PC-3 (cell line): ENCODE measurements around the gene PLXNB1. TPM values are rescaled to one million over a fixed set of nuclear protein-coding genes. Genes with fewer than 3 reads are reported as not detected.

ENCODE experiments used
- ATAC-seq: fragments of 200-7000 bp; cut with Tn5 transposase; 2 replicates; pipeline ENCODE4 v1.9.1; 2020; ENCODE audit warnings: mild to moderate bottlenecking, moderate library complexity
- BruUV-seq: library from RNA; stranded (reverse); fragments of 400-500 nt; replicated peaks from 2 replicates; lab custom pipeline; 2021; lab: Mats Ljungman, UMichigan
- CTCF ChIA-PET: fragments of 300-600 bp; sonication (Branson Sonifier 250); formaldehyde crosslinking; loops from one replicate; lab custom pipeline; 2022; ENCODE audit warnings: antibody characterized with exemption; lab: Charles Lee
- POLR2A ChIA-PET: fragments of 300-600 bp; sonication (Branson Sonifier 250); formaldehyde crosslinking; loops from one replicate; lab custom pipeline; 2022; ENCODE audit warnings: antibody characterized with exemption; ENCODE audit not compliant: unreplicated experiment; lab: Charles Lee
- DNase-seq: peaks from one replicate; pipeline ENCODE4 v3.0.0-alpha.2; 2015
- H2AFZ ChIP-seq: fragments of 300-600 bp; sonication (generic); 2 replicates; pipeline ENCODE4 v1.6.0; 2016; ENCODE audit warnings: antibody characterized with exemption, low read length
- H3F3A ChIP-seq: fragments of 300-600 bp; sonication (generic); one replicate; pipeline ENCODE4 v1.6.0; 2017; ENCODE audit warnings: antibody characterized with exemption, low read length, control low read depth, mild to moderate bottlenecking; ENCODE audit not compliant: unreplicated experiment
- H3K27ac ChIP-seq: fragments of 300-600 bp; sonication (generic); 2 replicates; pipeline ENCODE4 v1.5.1; 2016; ENCODE audit warnings: mild to moderate bottlenecking, low read length
- H3K27me3 ChIP-seq: fragments of 300-600 bp; sonication (generic); 2 replicates; pipeline ENCODE4 v1.6.1; 2016; ENCODE audit warnings: low read length, mixed read lengths
- H3K36me3 ChIP-seq: fragments of 300-600 bp; sonication (generic); 2 replicates; pipeline ENCODE4 v1.6.1; 2016; ENCODE audit warnings: low read depth, mixed run types, low read length, mixed read lengths
- H3K4me1 ChIP-seq: fragments of 300-600 bp; sonication (generic); 2 replicates; pipeline ENCODE4 v1.5.1; 2016; ENCODE audit warnings: low read length; ENCODE audit not compliant: insufficient read depth
- H3K4me2 ChIP-seq: fragments of 300-600 bp; sonication (generic); 2 replicates; pipeline ENCODE4 v1.6.0; 2016; ENCODE audit warnings: low read length
- H3K4me3 ChIP-seq: fragments of 300-600 bp; sonication (generic); 2 replicates; pipeline ENCODE4 v1.5.1; 2016; ENCODE audit warnings: mild to moderate bottlenecking, low read length, mixed read lengths
- H3K79me2 ChIP-seq: fragments of 300-600 bp; sonication (generic); 2 replicates; pipeline ENCODE4 v1.6.1; 2017; ENCODE audit warnings: low read length, mixed read lengths
- H3K9ac ChIP-seq: fragments of 300-600 bp; sonication (generic); 2 replicates; pipeline ENCODE4 v1.6.0; 2016; ENCODE audit warnings: mild to moderate bottlenecking, low read length
- H3K9me2 ChIP-seq: fragments of 300-600 bp; sonication (generic); replicated peaks from 2 replicates; pipeline ENCODE4 v1.6.1; 2016; ENCODE audit warnings: mixed run types, low read length, mixed read lengths
- H3K9me3 ChIP-seq: fragments of 300-600 bp; sonication (generic); 2 replicates; pipeline ENCODE4 v1.6.1; 2016; ENCODE audit warnings: low read length, mixed read lengths
- H4K20me1 ChIP-seq: fragments of 300-600 bp; sonication (generic); 2 replicates; pipeline ENCODE4 v1.6.1; 2016; ENCODE audit warnings: low read length, mixed read lengths
- EZH2 ChIP-seq: fragments of 300-600 bp; sonication (generic); IDR thresholded peaks from one replicate; pipeline ENCODE4 v1.6.1; 2017; ENCODE audit warnings: antibody characterized with exemption, mild to moderate bottlenecking, low read length; ENCODE audit not compliant: unreplicated experiment
- EZH2phosphoT487 ChIP-seq: fragments of 300-600 bp; sonication (generic); IDR thresholded peaks from 2 replicates; pipeline ENCODE4 v1.6.1; 2018; ENCODE audit warnings: mild to moderate bottlenecking, antibody characterized with exemption, low read length, borderline replicate concordance
- intact Hi-C: fragments of 100-400 bp; cut with micrococcal nuclease; formaldehyde crosslinking; loops from 2 replicates; pipeline ENCODE4 v1.9.0; 2023
- total RNA-seq: library from RNA; depleted of rRNA; stranded (reverse); fragments of >200 nt; gene quantifications from 2 replicates; pipeline ENCODE4 v1.2.3, GENCODE V29; 2014
- TF ChIP-seq, protein P1 (sequence below): fragments of 300-600 bp; sonication (generic); conservative IDR thresholded peaks from 2 replicates; pipeline ENCODE4 v1.5.1; 2017; ENCODE audit warnings: antibody characterized with exemption, low read depth, mild to moderate bottlenecking, low read length

PLXNB1 gene
- total RNA-seq, 1 experiment from 2014 or later: 35.4 TPM

DNA sequence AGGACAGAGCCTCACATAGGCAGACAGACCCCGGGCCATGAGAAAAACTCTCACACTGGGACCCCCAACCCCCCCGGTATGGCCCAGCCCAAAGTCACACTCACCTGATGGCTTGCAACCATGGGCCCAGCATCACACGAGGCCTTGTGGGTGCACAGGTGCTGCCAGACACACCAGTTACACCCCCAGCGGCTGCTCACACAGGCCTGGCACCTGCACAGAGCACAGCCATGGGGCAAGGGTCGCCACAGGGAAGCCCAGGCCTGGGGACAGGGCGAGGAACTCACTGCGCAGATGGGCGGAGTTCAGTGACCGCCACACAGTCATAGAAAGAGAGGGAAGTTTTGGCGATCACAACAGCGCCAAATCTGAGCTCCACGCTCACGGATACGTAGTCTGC is 9.3 kb downstream of the PLXNB1 start:
- H3K9ac ChIP-seq: no peak overlapping the region

DNA sequence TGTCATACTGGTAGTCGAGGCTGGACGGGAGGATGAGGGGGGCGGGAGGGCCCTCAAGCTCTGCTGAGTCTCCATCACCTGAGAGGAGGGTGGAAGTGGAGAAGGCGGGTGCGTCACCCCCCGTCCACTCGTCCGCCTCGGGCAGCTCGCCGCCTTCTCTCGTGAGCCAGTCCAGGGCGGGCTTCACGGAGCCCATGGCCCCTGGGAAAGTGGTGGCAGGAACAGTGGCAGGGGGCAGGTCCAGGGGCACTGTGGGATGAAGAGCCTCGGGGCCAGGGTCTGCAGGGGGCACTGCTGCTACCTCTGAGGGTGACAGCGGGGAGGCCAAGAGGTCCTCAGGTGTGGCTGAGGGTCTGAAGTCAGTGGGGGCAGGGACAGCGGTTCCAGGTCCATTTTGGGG is 10.3 kb downstream of the PLXNB1 start:
- BruUV-seq: no TSS peak
- ChIA-PET CTCF (no interaction called here), POLR2A (no interaction called here)
- DNase-seq (no peak), ATAC-seq (no peak)
- intact Hi-C loops: no loop called here
- Histone ChIP-seq H4K20me1 (no peaks in the 10 kb centered on the region), H2AFZ (no peak overlapping the region), H3K9me3 (no peaks in the 10 kb centered on the region), H3F3A (no peaks in the 10 kb centered on the region), H3K36me3 (no peaks in the 10 kb centered on the region), H3K9ac (no peak overlapping the region), H3K79me2 (no peaks in the 10 kb centered on the region), H3K4me3 (no peak overlapping the region), H3K4me2 (no peak overlapping the region), H3K4me1 (no peaks in the 10 kb centered on the region), H3K27me3 (no peaks in the 10 kb centered on the region), H3K9me2 (no peaks in the 10 kb centered on the region), H3K27ac (no peak overlapping the region)
- TF ChIP-seq EZH2 (no peak), EZH2phosphoT487 (no peak)
- TF ChIP-seq, protein P1, sequence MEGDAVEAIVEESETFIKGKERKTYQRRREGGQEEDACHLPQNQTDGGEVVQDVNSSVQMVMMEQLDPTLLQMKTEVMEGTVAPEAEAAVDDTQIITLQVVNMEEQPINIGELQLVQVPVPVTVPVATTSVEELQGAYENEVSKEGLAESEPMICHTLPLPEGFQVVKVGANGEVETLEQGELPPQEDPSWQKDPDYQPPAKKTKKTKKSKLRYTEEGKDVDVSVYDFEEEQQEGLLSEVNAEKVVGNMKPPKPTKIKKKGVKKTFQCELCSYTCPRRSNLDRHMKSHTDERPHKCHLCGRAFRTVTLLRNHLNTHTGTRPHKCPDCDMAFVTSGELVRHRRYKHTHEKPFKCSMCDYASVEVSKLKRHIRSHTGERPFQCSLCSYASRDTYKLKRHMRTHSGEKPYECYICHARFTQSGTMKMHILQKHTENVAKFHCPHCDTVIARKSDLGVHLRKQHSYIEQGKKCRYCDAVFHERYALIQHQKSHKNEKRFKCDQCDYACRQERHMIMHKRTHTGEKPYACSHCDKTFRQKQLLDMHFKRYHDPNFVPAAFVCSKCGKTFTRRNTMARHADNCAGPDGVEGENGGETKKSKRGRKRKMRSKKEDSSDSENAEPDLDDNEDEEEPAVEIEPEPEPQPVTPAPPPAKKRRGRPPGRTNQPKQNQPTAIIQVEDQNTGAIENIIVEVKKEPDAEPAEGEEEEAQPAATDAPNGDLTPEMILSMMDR: no peak

More for the DNA sequence above, 9.3 kb downstream of the PLXNB1 start:
- ATAC-seq (no peak), DNase-seq (no peak)
- BruUV-seq: no TSS peak
- Histone ChIP-seq H2AFZ (no peak overlapping the region), H3K4me3 (no peak overlapping the region), H4K20me1 (no peaks in the 10 kb centered on the region), H3K79me2 (no peaks in the 10 kb centered on the region), H3F3A (no peaks in the 10 kb centered on the region), H3K27me3 (no peaks in the 10 kb centered on the region), H3K9me2 (no peaks in the 10 kb centered on the region), H3K27ac (no peak overlapping the region), H3K36me3 (no peaks in the 10 kb centered on the region), H3K9me3 (no peaks in the 10 kb centered on the region), H3K4me2 (no peak overlapping the region), H3K4me1 (no peaks in the 10 kb centered on the region)
- intact Hi-C loops: no loop called here
- ChIA-PET POLR2A (no interaction called here), CTCF (no interaction called here)
- TF ChIP-seq, protein P1: no peak
- TF ChIP-seq EZH2 (no peak), EZH2phosphoT487 (no peak)

DNA sequence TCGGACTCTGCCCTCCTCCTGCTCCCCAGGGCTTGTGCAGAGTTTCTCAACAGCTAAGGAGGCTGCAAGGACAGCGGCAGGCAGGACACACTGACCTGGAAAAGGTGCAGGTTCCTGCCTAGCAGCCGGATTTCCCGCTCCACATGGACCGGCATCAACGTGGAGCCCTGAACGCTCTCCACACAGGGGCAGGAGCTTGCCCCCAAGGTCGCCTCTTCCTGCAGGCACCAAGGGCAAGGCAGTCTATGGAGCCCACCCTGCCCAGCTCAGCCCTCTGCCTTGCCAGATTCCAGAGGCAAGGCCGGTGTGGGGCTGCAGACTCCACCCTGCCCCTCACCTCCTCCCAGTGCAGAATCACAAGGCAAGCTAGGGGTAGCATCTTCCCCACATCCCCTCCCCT is 10.7 kb downstream of the PLXNB1 start:
- H3K9me3 ChIP-seq: no peaks in the 10 kb centered on the region

More for the DNA sequence above, 10.7 kb downstream of the PLXNB1 start:
- no peak overlapping the region for H2AFZ ChIP-seq
- DNase-seq (no peak), ATAC-seq (no peak)
- no peaks in the 10 kb centered on the region for H3K27me3 ChIP-seq
- no peaks in the 10 kb centered on the region for H3F3A ChIP-seq
- H3K79me2 ChIP-seq: no peaks in the 10 kb centered on the region
- no peak overlapping the region for H3K27ac ChIP-seq
- CTCF ChIA-PET: no interaction called here
- no peak overlapping the region for H3K9ac ChIP-seq
- no peaks in the 10 kb centered on the region for H3K36me3 ChIP-seq
- BruUV-seq: no TSS peak
- H3K4me1 ChIP-seq: no peaks in the 10 kb centered on the region
- no peak overlapping the region for H3K4me3 ChIP-seq
- no peak overlapping the region for H3K4me2 ChIP-seq
- no peaks in the 10 kb centered on the region for H4K20me1 ChIP-seq
- H3K9me2 ChIP-seq: no peaks in the 10 kb centered on the region
- TF ChIP-seq EZH2phosphoT487 (no peak), EZH2 (no peak)
- TF ChIP-seq, protein P1: no peak
- intact Hi-C loops: no loop called here
- POLR2A ChIA-PET: no interaction called here
